ENCODE measurements around the gene GLB1L. TPM values are rescaled to one million over a fixed set of nuclear protein-coding genes. Genes with fewer than 3 reads are reported as not detected.

Gene GLB1L
- total RNA-seq, 1 donor from 2014 or later, result 8.8 TPM

GRCh38 chr2:219207884-219208740 lies 37.1 kb downstream of the GLB1L start:
- no peak for DNase-seq (ENCODE audit: extremely low spot score, unreplicated experiment)
- peak overlapping the region; percentile 57 for H3K27ac Mint-ChIP-seq (ENCODE audit: unreplicated experiment)
- TF ChIP-seq CTCF (IDR thresholded peaks at IDR 0.05), result no peak
- H3K27me3 Mint-ChIP-seq (ENCODE audit: unreplicated experiment), result no peaks in the 10 kb centered on the region
- peaks cover 25% of the 10 kb centered on the region for H3K4me1 Mint-ChIP-seq (ENCODE audit: unreplicated experiment)
- peak overlapping the region; percentile 89 for H3K4me3 Mint-ChIP-seq (ENCODE audit: unreplicated experiment)
- no peaks in the 10 kb centered on the region for H3K9me3 Mint-ChIP-seq (ENCODE audit: unreplicated experiment)
- peaks cover 7% of the 10 kb centered on the region for H3K36me3 Mint-ChIP-seq (ENCODE audit: unreplicated experiment)

- TF ChIP-seq CTCF (IDR thresholded peaks at IDR 0.05), result no peak
- peaks cover 25% of the 10 kb centered on the region for H3K4me1 Mint-ChIP-seq (ENCODE audit: unreplicated experiment)
- H3K27me3 Mint-ChIP-seq (ENCODE audit: unreplicated experiment), result no peaks in the 10 kb centered on the region
- peak overlapping the region; percentile 57 for H3K27ac Mint-ChIP-seq (ENCODE audit: unreplicated experiment)
- DNase-seq (ENCODE audit: extremely low spot score, unreplicated experiment), result no peak
- no peaks in the 10 kb centered on the region for H3K9me3 Mint-ChIP-seq (ENCODE audit: unreplicated experiment)
- peak overlapping the region; percentile 89 for H3K4me3 Mint-ChIP-seq (ENCODE audit: unreplicated experiment)
- H3K36me3 Mint-ChIP-seq (ENCODE audit: unreplicated experiment), result peaks cover 7% of the 10 kb centered on the region
These were observed 37.9 kb downstream of the GLB1L start for GRCh38 chr2:219207134-219207883.

- DNase-seq (ENCODE audit: extremely low spot score, unreplicated experiment), result peak; percentile 99
- Mint-ChIP-seq H3K4me3 (ENCODE audit: unreplicated experiment) (peak within 1 kb of the TSS; percentile 89), H3K9me3 (ENCODE audit: unreplicated experiment) (no peaks in the 10 kb centered on the region), H3K36me3 (ENCODE audit: unreplicated experiment) (peaks cover 7% of the 10 kb centered on the region), H3K27ac (ENCODE audit: unreplicated experiment) (peak within 1 kb of the TSS; percentile 96), H3K4me1 (ENCODE audit: unreplicated experiment) (peaks cover 25% of the 10 kb centered on the region), H3K27me3 (ENCODE audit: unreplicated experiment) (no peaks in the 10 kb centered on the region)
- TF ChIP-seq CTCF (IDR thresholded peaks at IDR 0.05), result no peak
These were observed 38.7 kb downstream of the GLB1L start, which contains the start of gene ZFAND2B for GRCh38 chr2:219206328-219207133. ZFAND2B (plus strand) TSS chr2:219206782; CDS start chr2:219206988, 206 bp downstream.

- Mint-ChIP-seq H3K4me1 (ENCODE audit: unreplicated experiment) (peaks cover 25% of the 10 kb centered on the region), H3K27me3 (ENCODE audit: unreplicated experiment) (no peaks in the 10 kb centered on the region), H3K9me3 (ENCODE audit: unreplicated experiment) (no peaks in the 10 kb centered on the region), H3K27ac (ENCODE audit: unreplicated experiment) (peak overlapping the region; percentile 96), H3K36me3 (ENCODE audit: unreplicated experiment) (peaks cover 7% of the 10 kb centered on the region), H3K4me3 (ENCODE audit: unreplicated experiment) (peak overlapping the region; percentile 89)
- no peak for DNase-seq (ENCODE audit: extremely low spot score, unreplicated experiment)
- no peak for TF ChIP-seq CTCF (IDR thresholded peaks at IDR 0.05)
These were observed 39.3 kb downstream of the GLB1L start for GRCh38 chr2:219205981-219206327.

Measured in osteocyte (in vitro differentiated cells).